HUES48 (cell line): ENCODE measurements around the gene ZNF2.
"Not testable (repeated sequence)": the region's sequence is repeated elsewhere in the genome, so short reads cannot be mapped to it uniquely, and the experiment has no call there.

ENCODE experiments used
- H3K27ac ChIP-seq: one replicate; pipeline ENCODE4 v1.7.0; 2013; ENCODE audit warnings: low read depth, low read length, inconsistent platforms
- H3K27me3 ChIP-seq: 2 replicates; pipeline ENCODE4 v1.6.1; 2013; ENCODE audit warnings: mild to moderate bottlenecking, low read length; ENCODE audit not compliant: control insufficient read depth, insufficient read depth
- H3K36me3 ChIP-seq: 2 replicates; pipeline ENCODE4 v1.6.1; 2013; ENCODE audit warnings: low read length; ENCODE audit not compliant: control insufficient read depth, insufficient read depth
- H3K4me1 ChIP-seq: 2 replicates; pipeline ENCODE4 v1.6.1; 2013; ENCODE audit warnings: mild to moderate bottlenecking, low read length; ENCODE audit not compliant: control insufficient read depth, insufficient read depth
- H3K4me3 ChIP-seq: 2 replicates; pipeline ENCODE4 v1.5.1; 2013; ENCODE audit warnings: mild to moderate bottlenecking, low read depth, low read length
- H3K9ac ChIP-seq: 2 replicates; pipeline ENCODE4 v1.6.1; 2013; ENCODE audit warnings: mild to moderate bottlenecking, low read depth, low read length, moderate library complexity
- H3K9me3 ChIP-seq: 2 replicates; pipeline ENCODE4 v1.6.1; 2013; ENCODE audit warnings: low read length; ENCODE audit not compliant: control insufficient read depth, insufficient read depth

ZNF2 gene

DNA sequence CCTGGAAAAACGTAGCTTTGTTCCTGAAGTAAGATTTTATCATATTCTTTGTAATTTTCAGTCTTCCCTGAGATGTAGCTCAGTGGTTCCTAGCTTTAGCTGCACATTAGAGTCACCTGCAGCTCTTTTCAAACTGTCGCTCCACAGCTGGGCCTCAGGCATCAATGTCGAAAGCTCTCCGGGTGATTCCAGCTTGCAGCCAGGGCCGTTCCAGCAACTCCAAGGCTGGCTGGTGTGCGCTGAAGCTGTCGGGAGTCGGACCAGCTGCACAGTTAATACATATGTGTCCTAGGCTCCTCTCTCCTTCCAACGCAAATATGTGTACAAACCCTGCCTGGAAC lies 609 bp upstream of the ZNF2 start:
- Histone ChIP-seq H3K9ac (peak overlapping the region; percentile 94), H3K27ac (peak overlapping the region; percentile 86), H3K27me3 (no peaks in the 10 kb centered on the region), H3K4me1 (peaks cover 11% of the 10 kb centered on the region; the same call in 1 of the 2 replicates), H3K4me3 (peak overlapping the region; percentile 94), H3K9me3 (no peaks in the 10 kb centered on the region), H3K36me3 (no peaks in the 10 kb centered on the region)

DNA sequence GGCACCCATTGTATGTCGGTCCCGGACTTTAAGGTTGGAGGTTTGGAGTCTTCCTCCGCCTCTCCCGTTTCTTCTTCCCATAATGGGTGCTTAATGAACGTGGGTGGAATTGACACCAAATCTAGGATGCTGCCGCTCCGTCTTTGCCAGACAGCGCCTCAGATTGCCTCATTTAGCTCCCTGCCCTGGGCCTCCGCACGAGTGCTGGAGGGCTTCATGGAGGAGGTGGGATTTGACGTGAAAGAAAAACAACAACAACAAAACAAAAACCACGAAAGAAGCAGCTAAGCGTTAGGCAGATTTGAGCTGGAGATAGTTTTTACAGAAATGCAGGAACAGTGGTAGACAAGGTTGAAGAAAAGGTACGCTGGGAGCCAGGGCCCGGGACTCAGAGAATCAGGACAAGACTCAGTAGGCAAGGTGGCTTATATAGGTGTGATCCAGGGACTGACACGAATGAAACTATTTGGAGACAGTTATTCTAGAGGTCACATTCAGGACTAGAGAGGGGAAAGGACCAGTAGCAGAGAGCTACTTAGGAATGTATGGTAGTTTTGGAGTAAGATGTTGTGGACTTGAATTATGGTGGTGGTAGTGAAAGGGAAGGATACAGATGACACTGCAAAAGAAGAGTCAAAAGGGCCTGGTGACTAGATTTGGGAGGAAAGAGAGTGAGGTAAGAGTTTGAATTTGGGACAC lies 605 bp downstream of the ZNF2 start:
- Histone ChIP-seq H3K27me3 (no peaks in the 10 kb centered on the region), H3K4me3 (peak overlapping the region; percentile 94), H3K27ac (no peak overlapping the region), H3K9ac (peak overlapping the region; percentile 34; the same call in 1 of the 2 replicates), H3K9me3 (no peaks in the 10 kb centered on the region), H3K36me3 (no peaks in the 10 kb centered on the region), H3K4me1 (peaks cover 11% of the 10 kb centered on the region; the same call in 1 of the 2 replicates)

DNA sequence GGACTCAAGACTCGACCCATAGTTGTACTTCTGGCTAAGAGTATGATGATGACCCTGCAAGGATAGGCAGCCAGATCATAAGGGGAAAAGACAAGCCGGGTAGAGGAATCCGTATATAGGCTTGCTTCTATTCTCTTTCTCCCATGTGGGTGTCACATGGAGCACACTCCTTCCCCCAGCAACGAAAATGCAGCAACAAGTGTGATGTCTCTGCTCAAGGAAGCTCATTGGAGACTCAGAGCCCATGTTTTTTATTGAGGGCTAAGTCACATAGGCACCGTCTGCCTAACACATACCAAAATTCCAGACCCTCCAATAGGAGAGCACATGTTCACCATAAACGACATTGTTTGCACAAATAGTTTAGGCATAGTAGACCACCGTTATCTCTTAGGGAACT lies 6.3 kb downstream of the ZNF2 start:
- Histone ChIP-seq H3K9ac (no peak overlapping the region), H3K4me3 (no peak overlapping the region), H3K9me3 (no peaks in the 10 kb centered on the region), H3K27me3 (no peaks in the 10 kb centered on the region), H3K36me3 (no peaks in the 10 kb centered on the region), H3K27ac (no peak overlapping the region), H3K4me1 (no peaks in the 10 kb centered on the region)

DNA sequence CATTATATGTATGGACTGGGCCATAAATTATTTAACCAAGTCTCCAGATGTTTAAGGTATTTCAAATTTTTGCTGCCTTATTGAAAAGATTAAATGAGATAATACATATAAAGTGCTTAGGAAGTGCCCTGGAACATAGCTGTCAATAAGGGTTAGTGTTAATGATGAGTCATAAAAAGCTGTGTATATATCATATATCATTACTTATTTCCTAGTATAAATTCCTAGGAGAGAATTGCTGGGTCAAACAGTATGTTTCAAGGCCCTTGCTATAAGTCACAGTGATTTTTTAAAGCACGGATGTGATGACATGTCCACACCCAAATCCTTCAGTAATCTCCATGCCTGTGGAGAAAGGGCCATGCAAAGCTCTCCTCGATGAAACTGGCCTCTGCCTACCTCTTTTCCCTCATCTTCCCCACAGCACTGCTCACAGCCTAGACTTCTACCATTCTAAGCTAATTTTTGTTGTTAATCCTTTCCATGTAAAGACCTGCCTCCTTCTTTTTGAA lies 8.5 kb downstream of the ZNF2 start:
- Histone ChIP-seq H3K36me3 (no peaks in the 10 kb centered on the region), H3K27me3 (no peaks in the 10 kb centered on the region), H3K27ac (no peak overlapping the region), H3K9me3 (no peaks in the 10 kb centered on the region), H3K4me1 (no peaks in the 10 kb centered on the region), H3K9ac (no peak overlapping the region), H3K4me3 (no peak overlapping the region)

DNA sequence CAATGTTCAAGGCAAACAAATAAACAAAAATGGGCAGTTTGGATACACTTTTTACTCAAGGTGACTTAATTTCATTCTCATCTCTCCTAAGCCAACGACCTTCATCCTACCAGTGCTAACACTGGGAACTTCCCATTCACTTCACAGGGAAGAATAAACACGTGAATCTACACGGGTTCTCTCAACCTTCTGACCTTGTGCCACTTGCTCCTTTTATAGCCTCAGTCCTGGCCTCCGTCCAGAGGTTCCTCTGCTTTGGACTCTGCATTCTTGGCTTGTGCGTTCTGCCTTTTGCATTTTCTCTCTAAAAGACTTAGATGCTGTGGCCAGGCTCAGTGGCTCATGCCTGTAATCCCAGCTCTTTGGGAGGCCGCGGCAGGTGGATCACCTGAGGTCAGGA lies 13.8 kb downstream of the ZNF2 start:
- Histone ChIP-seq H3K9ac (no peak overlapping the region), H3K27me3 (no peaks in the 10 kb centered on the region), H3K4me3 (no peak overlapping the region), H3K9me3 (peaks cover 3% of the 10 kb centered on the region), H3K27ac (no peak overlapping the region), H3K4me1 (no peaks in the 10 kb centered on the region), H3K36me3 (peaks cover 18% of the 10 kb centered on the region)

DNA sequence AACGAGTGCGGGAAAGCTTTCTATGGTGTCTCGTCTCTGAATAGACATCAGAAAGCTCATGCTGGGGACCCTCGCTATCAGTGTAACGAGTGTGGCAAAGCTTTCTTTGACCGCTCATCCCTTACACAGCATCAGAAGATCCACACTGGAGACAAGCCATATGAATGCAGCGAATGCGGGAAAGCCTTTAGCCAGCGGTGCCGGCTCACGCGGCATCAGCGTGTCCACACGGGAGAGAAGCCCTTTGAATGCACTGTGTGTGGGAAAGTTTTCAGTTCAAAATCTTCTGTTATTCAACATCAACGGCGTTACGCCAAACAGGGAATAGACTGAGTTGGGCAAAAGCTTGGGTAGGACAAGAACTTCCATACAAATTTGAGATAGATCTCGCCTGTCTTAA lies 16.2 kb downstream of the ZNF2 start:
- Histone ChIP-seq H3K4me3 (no peak overlapping the region), H3K9me3 (peaks cover 3% of the 10 kb centered on the region), H3K4me1 (no peaks in the 10 kb centered on the region), H3K27ac (no peak overlapping the region), H3K9ac (no peak overlapping the region), H3K27me3 (no peaks in the 10 kb centered on the region), H3K36me3 (peaks cover 18% of the 10 kb centered on the region)

DNA sequence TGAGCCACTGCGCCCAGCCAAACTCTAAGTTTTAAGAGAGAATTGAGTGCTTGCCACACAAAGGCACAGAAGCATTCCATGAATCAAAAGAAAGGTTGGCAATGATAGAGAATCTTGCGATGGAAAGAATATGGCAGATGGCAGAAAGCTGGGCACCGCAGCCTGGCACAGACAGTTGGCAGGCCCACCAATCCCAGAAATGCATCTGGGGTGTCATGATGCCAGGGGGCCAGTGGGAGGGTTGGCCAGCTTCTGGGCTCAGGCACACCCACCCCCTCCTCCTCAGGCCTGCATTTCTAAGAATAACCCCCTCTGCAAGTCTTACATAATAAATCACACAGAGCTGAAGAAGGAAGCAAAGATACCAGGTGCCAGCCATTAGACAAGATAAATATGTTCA lies 19.6 kb downstream of the ZNF2 start:
- no peaks in the 10 kb centered on the region for H3K27me3 ChIP-seq

DNA sequence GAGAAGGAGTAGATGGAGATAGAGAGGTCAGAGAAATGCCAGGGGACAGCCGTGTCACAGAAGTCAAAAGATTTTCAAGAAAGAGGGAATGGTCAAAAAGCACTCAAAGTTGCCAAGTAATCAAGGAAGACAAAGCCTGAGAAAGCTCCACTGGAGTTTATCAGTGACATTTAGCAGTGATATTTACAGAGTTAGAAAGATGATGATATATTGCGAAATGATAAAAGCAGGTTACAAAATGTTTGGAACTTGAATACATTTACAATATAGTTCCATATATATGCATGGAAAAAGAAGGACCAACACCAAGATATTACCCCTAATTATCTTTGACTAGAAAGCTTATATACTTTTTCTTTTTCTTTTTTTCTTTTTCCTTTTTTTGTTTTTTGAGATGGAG lies 20.4 kb downstream of the ZNF2 start:
- H3K4me3 ChIP-seq: no peak overlapping the region
- H3K4me1 ChIP-seq: no peaks in the 10 kb centered on the region
- no peak overlapping the region for H3K9ac ChIP-seq
- H3K36me3 ChIP-seq: peaks cover 14% of the 10 kb centered on the region
- no peak overlapping the region for H3K27ac ChIP-seq
- peaks cover 3% of the 10 kb centered on the region for H3K9me3 ChIP-seq
- H3K27me3 ChIP-seq: no peaks in the 10 kb centered on the region

More for the DNA sequence above, 19.6 kb downstream of the ZNF2 start:
- no peak overlapping the region for H3K4me3 ChIP-seq
- no peak overlapping the region for H3K9ac ChIP-seq
- peaks cover 3% of the 10 kb centered on the region for H3K9me3 ChIP-seq
- H3K27ac ChIP-seq: no peak overlapping the region
- H3K4me1 ChIP-seq: no peaks in the 10 kb centered on the region
- H3K36me3 ChIP-seq: peaks cover 18% of the 10 kb centered on the region

DNA sequence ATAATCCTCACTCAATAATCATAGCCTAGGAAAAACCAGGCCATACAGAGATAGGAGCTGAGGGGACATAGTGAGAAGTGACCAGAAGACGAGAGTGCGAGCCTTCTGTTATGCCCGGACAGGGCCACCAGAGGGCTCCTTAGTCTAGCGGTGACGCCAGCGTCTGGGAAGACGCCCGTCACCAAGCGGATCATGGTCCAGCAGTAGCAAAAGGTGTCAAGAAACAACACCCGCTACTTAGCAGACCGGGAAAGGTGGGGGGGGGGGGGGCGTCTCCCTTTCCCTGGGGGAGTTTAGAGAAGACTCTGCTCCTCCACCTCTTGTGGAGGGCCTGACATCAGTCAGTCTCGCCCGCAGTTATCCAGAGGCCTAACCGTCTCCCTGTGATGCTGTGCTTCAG lies 27.3 kb downstream of the ZNF2 start:
- not testable (repeated sequence) for H3K4me3 ChIP-seq, H3K27ac ChIP-seq, H3K4me1 ChIP-seq, H3K9ac ChIP-seq, H3K9me3 ChIP-seq, H3K36me3 ChIP-seq, H3K27me3 ChIP-seq

DNA sequence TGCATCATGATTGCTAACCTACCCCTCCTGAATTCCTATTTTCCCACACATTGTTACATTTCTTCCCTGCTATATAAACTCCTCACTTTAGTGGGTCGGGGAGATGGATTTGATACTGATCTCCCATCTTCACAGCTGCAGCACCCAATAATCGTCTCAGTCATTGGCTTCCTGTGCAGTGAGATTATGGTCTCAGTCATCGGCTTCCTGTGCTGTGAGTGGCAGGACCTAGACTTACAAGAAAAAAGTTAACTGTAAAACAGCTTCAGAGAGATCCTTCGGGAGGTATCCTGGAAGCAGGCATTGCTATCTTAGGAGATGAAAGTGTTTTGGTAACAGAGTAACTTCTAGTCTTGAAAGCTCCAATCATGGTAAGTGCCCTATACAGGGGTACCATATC lies 38.3 kb downstream of the ZNF2 start:
- Histone ChIP-seq H3K4me3 (no peak overlapping the region), H3K36me3 (peaks cover under 1% of the 10 kb centered on the region; the same call in 1 of the 2 replicates), H3K27ac (no peak overlapping the region), H3K9ac (no peak overlapping the region), H3K27me3 (peaks cover 10% of the 10 kb centered on the region), H3K9me3 (no peaks in the 10 kb centered on the region), H3K4me1 (peaks cover 13% of the 10 kb centered on the region; the same call in 1 of the 2 replicates)

DNA sequence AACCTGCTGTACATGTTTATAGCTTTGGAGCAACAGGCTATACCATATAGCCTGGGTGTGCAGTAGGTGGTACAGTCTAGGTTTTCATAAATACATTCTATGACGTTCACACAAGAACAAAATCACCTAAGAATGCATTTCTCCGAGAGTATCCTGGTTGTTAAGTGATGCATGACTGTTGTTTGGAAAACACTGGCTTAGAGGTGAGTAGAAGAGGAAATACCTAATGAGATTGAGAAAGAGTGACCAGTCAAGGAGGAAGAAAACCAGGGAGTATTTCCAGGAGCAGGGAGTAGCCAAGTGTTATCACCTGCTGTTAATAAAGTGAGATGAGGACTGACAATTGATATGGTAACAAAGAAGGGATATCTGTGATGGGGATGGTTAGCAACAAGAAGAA lies 38.8 kb downstream of the ZNF2 start:
- Histone ChIP-seq H3K4me3 (no peak overlapping the region), H3K9ac (no peak overlapping the region)

More for the DNA sequence above, 38.8 kb downstream of the ZNF2 start:
- Histone ChIP-seq H3K27ac (no peak overlapping the region), H3K9me3 (0 out of 2 replicates have a peak, but pooled peaks cover under 1% of the 10 kb centered on the region), H3K36me3 (peaks cover 6% of the 10 kb centered on the region), H3K27me3 (peaks cover 10% of the 10 kb centered on the region), H3K4me1 (peaks cover 13% of the 10 kb centered on the region; the same call in 1 of the 2 replicates)
